ENCODE results near the gene MGME1. TPM values are rescaled to one million over a fixed set of nuclear protein-coding genes. Genes with fewer than 3 reads are reported as not detected.

Gene MGME1
- total RNA-seq, 1 experiment from 2014 or later = 50.5 TPM

DNA sequence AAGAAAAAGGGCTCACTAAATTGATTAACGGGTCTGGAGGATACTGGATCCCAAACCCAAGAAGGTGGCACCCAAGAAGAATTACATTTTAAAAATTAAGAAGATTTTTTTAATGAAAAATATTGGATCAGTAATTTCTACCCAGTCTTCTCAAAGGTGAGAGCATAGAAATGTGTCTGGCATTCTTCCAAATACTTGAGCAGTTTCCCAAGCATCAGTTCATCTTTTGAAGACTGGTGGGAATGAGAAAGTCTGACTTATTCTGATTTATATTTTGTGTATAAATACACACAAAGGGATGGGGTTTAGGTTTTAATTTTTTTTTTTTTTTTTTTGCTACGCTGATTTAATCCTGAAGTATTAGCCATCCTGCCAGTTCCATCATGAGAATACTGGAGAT lies 3.3 kb downstream of the MGME1 start:
- TF ChIP-seq, protein P1, sequence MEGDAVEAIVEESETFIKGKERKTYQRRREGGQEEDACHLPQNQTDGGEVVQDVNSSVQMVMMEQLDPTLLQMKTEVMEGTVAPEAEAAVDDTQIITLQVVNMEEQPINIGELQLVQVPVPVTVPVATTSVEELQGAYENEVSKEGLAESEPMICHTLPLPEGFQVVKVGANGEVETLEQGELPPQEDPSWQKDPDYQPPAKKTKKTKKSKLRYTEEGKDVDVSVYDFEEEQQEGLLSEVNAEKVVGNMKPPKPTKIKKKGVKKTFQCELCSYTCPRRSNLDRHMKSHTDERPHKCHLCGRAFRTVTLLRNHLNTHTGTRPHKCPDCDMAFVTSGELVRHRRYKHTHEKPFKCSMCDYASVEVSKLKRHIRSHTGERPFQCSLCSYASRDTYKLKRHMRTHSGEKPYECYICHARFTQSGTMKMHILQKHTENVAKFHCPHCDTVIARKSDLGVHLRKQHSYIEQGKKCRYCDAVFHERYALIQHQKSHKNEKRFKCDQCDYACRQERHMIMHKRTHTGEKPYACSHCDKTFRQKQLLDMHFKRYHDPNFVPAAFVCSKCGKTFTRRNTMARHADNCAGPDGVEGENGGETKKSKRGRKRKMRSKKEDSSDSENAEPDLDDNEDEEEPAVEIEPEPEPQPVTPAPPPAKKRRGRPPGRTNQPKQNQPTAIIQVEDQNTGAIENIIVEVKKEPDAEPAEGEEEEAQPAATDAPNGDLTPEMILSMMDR (IDR thresholded peaks at IDR 0.05; ENCODE audit: insufficient read depth in 1 of 2, low read depth in 1 of 2, low read length in 1 of 2, severe bottlenecking in 1 of 2, unreplicated experiment in 1 of 2) = no peak
- ChIA-PET POLR2A (interaction anchor here (0.5 to 0.6 kb wide), 2 partner anchors 14 to 23 kb away, joined by 3 to 4 read pairs; no protein-coding TSS in a partner anchor), CTCF (interaction anchor here (0.6 kb wide), 1 partner anchor 10 kb away, joined by 6 read pairs; no protein-coding TSS in a partner anchor)
- no peak overlapping the region for H3K4me3 ChIP-seq (ENCODE audit: low read depth, low read length)
- H3K27me3 Mint-ChIP-seq (ENCODE audit: insufficient read depth, unreplicated experiment) = no peaks in the 10 kb centered on the region
- H3K36me3 Mint-ChIP-seq (ENCODE audit: insufficient read depth, unreplicated experiment) = peaks cover 87% of the 10 kb centered on the region
- peaks cover 13% of the 10 kb centered on the region for H3K4me1 Mint-ChIP-seq (ENCODE audit: low read depth, unreplicated experiment)
- H3K9me3 ChIP-seq = no peaks in the 10 kb centered on the region
- intact Hi-C loops (cut with micrococcal nuclease; ENCODE audit: unreplicated experiment) = no loop called here
- no peaks in the 10 kb centered on the region for H3K27me3 ChIP-seq (replicated peaks; ENCODE audit: control insufficient read depth, insufficient read depth, low read length)
- peaks cover 1% of the 10 kb centered on the region; the same call in 1 of the 2 replicates for H3K36me3 ChIP-seq (ENCODE audit: control insufficient read depth, insufficient read depth, low read length)
- BruUV-seq (replicated peaks) = no TSS peak
- H3K4me3 Mint-ChIP-seq (ENCODE audit: unreplicated experiment) = peak overlapping the region; percentile 93
- no peak for DNase-seq
- no peaks in the 10 kb centered on the region for H3K9me3 Mint-ChIP-seq (ENCODE audit: unreplicated experiment)
- H3K4me1 ChIP-seq = peaks cover 20% of the 10 kb centered on the region
- H3K27ac Mint-ChIP-seq (ENCODE audit: unreplicated experiment) = peak overlapping the region; percentile 99

DNA sequence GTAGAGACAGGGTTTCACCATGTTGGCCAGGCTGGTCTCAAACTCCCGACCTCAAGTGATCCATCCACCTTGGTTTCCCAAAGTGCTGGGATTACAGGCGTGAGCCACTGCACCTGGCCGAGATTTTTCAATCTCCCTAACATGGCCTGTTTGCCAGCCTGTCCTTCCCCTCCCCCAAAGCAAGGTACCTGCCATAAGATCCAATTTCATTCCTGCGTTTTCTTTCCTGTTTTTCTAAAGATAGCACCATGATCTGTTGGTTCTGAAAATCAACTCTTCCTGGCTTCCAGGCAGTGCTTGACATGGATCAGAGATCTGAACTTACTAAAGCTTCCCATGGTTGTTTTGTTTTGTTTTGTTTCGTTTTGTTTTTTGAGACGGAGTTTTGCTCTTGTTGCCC lies 7.5 kb downstream of the MGME1 start:
- Histone ChIP-seq H3K27me3 (replicated peaks; ENCODE audit: control insufficient read depth, insufficient read depth, low read length) (no peaks in the 10 kb centered on the region), H3K4me1 (peaks cover 11% of the 10 kb centered on the region), H3K36me3 (ENCODE audit: control insufficient read depth, insufficient read depth, low read length) (peaks cover 3% of the 10 kb centered on the region), H3K4me3 (ENCODE audit: low read depth, low read length) (no peak overlapping the region), H3K9me3 (no peaks in the 10 kb centered on the region)
- H3K27ac Mint-ChIP-seq (ENCODE audit: unreplicated experiment) = no peak overlapping the region
- H3K9me3 Mint-ChIP-seq (ENCODE audit: unreplicated experiment) = no peaks in the 10 kb centered on the region
- intact Hi-C loops (cut with micrococcal nuclease; ENCODE audit: unreplicated experiment) = no loop called here
- peaks cover 12% of the 10 kb centered on the region for H3K4me1 Mint-ChIP-seq (ENCODE audit: low read depth, unreplicated experiment)
- peaks cover 79% of the 10 kb centered on the region for H3K36me3 Mint-ChIP-seq (ENCODE audit: insufficient read depth, unreplicated experiment)
- H3K4me3 Mint-ChIP-seq (ENCODE audit: unreplicated experiment) = no peak overlapping the region
- CTCF ChIA-PET = no interaction called here
- no peaks in the 10 kb centered on the region for H3K27me3 Mint-ChIP-seq (ENCODE audit: insufficient read depth, unreplicated experiment)
- BruUV-seq (replicated peaks) = no TSS peak
- DNase-seq = no peak
- POLR2A ChIA-PET = no interaction called here
- TF ChIP-seq, protein P1 (IDR thresholded peaks at IDR 0.05; ENCODE audit: insufficient read depth in 1 of 2, low read depth in 1 of 2, low read length in 1 of 2, severe bottlenecking in 1 of 2, unreplicated experiment in 1 of 2) = no peak

DNA sequence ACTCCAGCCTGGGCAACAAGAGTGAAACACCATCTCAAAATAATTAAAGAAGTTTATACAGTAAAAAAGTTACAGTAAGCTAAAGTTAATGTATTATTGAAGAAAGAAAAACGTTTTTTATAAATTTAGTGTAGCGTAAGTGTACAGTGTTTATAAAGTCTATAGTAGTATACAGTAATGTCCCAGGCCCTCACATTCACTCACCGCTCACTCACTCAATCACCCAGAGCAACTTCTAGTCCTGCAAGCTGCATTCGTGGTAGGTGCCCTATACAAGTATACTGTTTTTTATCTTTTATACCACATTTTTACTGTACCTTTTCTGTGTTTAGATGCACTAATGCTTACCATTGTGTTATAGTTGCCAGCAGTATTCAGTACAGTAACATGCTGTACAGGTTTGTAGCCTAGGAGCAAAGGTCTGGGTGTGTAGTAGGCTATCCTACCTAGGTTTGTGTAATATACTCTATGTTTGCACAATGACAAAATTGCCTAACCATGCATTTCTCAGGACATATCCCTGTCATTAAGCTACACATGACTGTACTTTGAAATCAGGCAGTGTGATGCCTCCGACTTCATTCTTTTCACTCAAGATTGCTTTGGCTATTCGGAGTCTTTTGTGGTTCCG lies 16.7 kb downstream of the MGME1 start:
- Histone ChIP-seq H3K9me3 (no peaks in the 10 kb centered on the region), H3K36me3 (ENCODE audit: control insufficient read depth, insufficient read depth, low read length) (peaks cover 2% of the 10 kb centered on the region), H3K27me3 (replicated peaks; ENCODE audit: control insufficient read depth, insufficient read depth, low read length) (no peaks in the 10 kb centered on the region), H3K4me3 (ENCODE audit: low read depth, low read length) (no peak overlapping the region), H3K4me1 (peaks cover 15% of the 10 kb centered on the region)
- intact Hi-C loops (cut with micrococcal nuclease; ENCODE audit: unreplicated experiment) = loop anchor here (1.0 to 2.0 kb wide), 2 partner anchors 15 to 16 kb away; partner anchors contain the start of gene MGME1
- DNase-seq = peak; percentile 51 to 74
- H3K36me3 Mint-ChIP-seq (ENCODE audit: insufficient read depth, unreplicated experiment) = peaks cover 42% of the 10 kb centered on the region
- TF ChIP-seq, protein P1 (IDR thresholded peaks at IDR 0.05; ENCODE audit: insufficient read depth in 1 of 2, low read depth in 1 of 2, low read length in 1 of 2, severe bottlenecking in 1 of 2, unreplicated experiment in 1 of 2) = no peak
- no peaks in the 10 kb centered on the region for H3K9me3 Mint-ChIP-seq (ENCODE audit: unreplicated experiment)
- H3K4me3 Mint-ChIP-seq (ENCODE audit: unreplicated experiment) = no peak overlapping the region
- H3K27ac Mint-ChIP-seq (ENCODE audit: unreplicated experiment) = no peak overlapping the region
- H3K27me3 Mint-ChIP-seq (ENCODE audit: insufficient read depth, unreplicated experiment) = no peaks in the 10 kb centered on the region
- no TSS peak for BruUV-seq (replicated peaks)
- ChIA-PET CTCF (interaction anchor here (0.6 to 1.0 kb wide), 2 partner anchors 14 to 27 kb away, joined by 3 to 6 read pairs; no protein-coding TSS in a partner anchor), POLR2A (interaction anchor here (0.6 to 1.2 kb wide), 4 partner anchors 13 to 27 kb away, joined by 3 to 5 read pairs (median 4); no protein-coding TSS in a partner anchor)
- peaks cover 6% of the 10 kb centered on the region for H3K4me1 Mint-ChIP-seq (ENCODE audit: low read depth, unreplicated experiment)
